ENCODE measurements around the gene HOXD3. TPM values are rescaled to one million over a fixed set of nuclear protein-coding genes. Genes with fewer than 3 reads are reported as not detected.

The HOXD3 gene
- total and polyA plus RNA-seq, 2 of the 8 experiments (the other 6 are each of a cell fraction or from before 2014, with no cell fraction given): not detected

DNA sequence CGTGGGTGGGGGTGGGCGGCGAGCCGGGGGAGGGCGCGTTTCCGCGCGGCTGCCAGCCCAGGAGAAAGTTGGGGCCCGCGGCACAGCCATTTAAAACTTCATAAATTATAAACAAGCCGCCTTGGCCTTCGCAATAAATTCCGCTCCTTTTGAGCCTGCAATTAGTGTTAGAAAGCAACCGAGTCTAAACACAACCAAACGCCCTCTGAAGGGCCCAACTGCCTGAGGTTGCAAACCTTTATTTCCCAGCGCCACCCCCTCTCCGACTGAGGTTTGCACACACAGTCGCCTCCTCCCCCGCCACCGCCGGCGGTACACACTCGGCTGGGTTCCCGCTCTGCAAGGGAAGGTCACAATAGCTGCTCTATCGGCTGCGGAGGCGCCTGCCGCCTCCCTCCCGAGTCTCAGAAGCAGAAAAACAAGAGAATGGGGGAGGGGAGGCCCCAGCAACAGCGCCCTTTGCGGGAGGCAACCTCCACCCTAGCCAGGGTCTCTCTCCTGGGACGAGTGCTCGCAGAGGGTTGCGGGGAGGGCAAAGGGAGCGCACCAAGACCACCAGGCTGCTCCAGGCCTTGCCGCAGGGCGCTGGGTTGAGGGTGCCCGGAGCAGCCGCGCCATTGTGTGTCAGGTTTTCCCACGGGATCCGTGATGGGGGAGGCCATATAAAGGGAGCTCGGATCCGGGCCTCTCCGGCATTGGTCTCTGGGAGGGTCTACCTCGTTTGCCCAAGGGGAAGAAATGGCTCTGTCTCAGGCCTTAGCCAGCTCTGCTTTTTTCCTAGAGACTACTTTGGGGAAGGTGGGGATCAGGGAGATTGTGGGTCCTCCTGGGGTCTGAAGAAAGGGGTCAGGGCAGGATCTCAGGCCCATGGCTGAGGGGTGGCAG is 18.0 kb downstream of the HOXD3 start:
- Histone ChIP-seq H2AFZ (ENCODE audit: low read length) (no peak overlapping the region), H3K23ac (ENCODE audit: insufficient read length) (no peak overlapping the region), H2BK5ac (ENCODE audit: low read depth, low read length) (no peak overlapping the region), H2BK15ac (ENCODE audit: low read length) (no peak overlapping the region), H2BK12ac (ENCODE audit: low read depth, low read length) (peak overlapping the region; percentile 32; the same call in 1 of the 2 replicates), H3K14ac (ENCODE audit: insufficient read length) (no peak overlapping the region), H3K79me2 (ENCODE audit: control insufficient read depth in 1 of 2, insufficient read depth in 2 of 2, low read length in 2 of 2) (no peaks in the 10 kb centered on the region), H3K9ac (replicated peaks in 1 of 4; ENCODE audit: extremely low read depth in 1 of 4, low read depth in 3 of 4, low read length in 3 of 4) (no peak overlapping the region), H2BK20ac (ENCODE audit: low read length) (no peak overlapping the region), H4K20me1 (replicated peaks in 1 of 2; ENCODE audit: control insufficient read depth in 1 of 2, insufficient read depth in 2 of 2, low read length in 2 of 2) (peaks cover 3 to 37% of the 10 kb centered on the region in 2 experiments), H3K4me1 (replicated peaks in 1 of 4; ENCODE audit: control insufficient read depth in 3 of 4, insufficient read depth in 4 of 4, low read length in 3 of 4) (peaks cover 3 to 28% (median 16%) of the 10 kb centered on the region in 4 experiments), H3K9me3 (ENCODE audit: insufficient read depth in 2 of 2, low read depth in 1 of 2, low read length in 1 of 2) (no peaks in the 10 kb centered on the region), H3K36me3 (ENCODE audit: control insufficient read depth in 2 of 4, insufficient read depth in 4 of 4, low read length in 3 of 4) (no peaks in the 10 kb centered on the region; a peak in 1 of 8 replicates), H3K23me2 (ENCODE audit: low read depth, low read length) (peaks cover 9% of the 10 kb centered on the region; the same call in 1 of the 2 replicates), H3K27me3 (replicated peaks in 1 of 4; ENCODE audit: control insufficient read depth in 3 of 4, extremely low read depth in 1 of 4, insufficient read depth in 3 of 4, low read length in 3 of 4) (peaks cover 96 to 100% (median 99%) of the 10 kb centered on the region in 4 experiments), H3K4me3 (ENCODE audit: extremely low read depth in 1 of 4, insufficient read depth in 2 of 4, low read depth in 3 of 4, low read length in 4 of 4) (peak overlapping the region in 2 of 4 experiments; percentile 23 to 45; a peak in 4 of 8 replicates), H4K8ac (ENCODE audit: extremely low read depth, insufficient read depth, low read length) (no peak overlapping the region; the same call in 1 of the 2 replicates), H3K18ac (ENCODE audit: extremely low read depth, low read length) (no peak overlapping the region; the same call in 1 of the 2 replicates), H3K4ac (replicated peaks; ENCODE audit: insufficient read length, low read depth, low read length) (no peak overlapping the region), H3K79me1 (ENCODE audit: low read depth, low read length) (no peaks in the 10 kb centered on the region), H2BK120ac (replicated peaks; ENCODE audit: low read depth, low read length) (no peak overlapping the region), H2AK5ac (ENCODE audit: low read depth, low read length) (no peak overlapping the region), H4K91ac (replicated peaks; ENCODE audit: insufficient read length, low read length) (no peak overlapping the region), H3K27ac (ENCODE audit: low read depth, low read length) (no peak overlapping the region), H3K56ac (replicated peaks; ENCODE audit: insufficient read length, low read depth, low read length) (no peak overlapping the region), H4K5ac (ENCODE audit: insufficient read length, low read depth, low read length) (no peak overlapping the region), H3K4me2 (ENCODE audit: insufficient read depth in 1 of 2, low read depth in 2 of 2, low read length in 2 of 2) (peak overlapping the region; percentile 67 to 69)
- ChIA-PET POLR2A (ENCODE audit: partially characterized antibody) (interaction anchor here (0.9 kb wide), 3 partner anchors 12 to 15 kb away, joined by 3 read pairs; no protein-coding TSS in a partner anchor), CTCF (ENCODE audit: partially characterized antibody) (interaction anchor here (0.6 to 7.5 kb wide), 18 partner anchors 11 to 477 kb away, joined by 3 to 60 read pairs (median 4); partner anchors contain the start of genes EVX2, HOXD1, HOXD13 and HOXD4)
- WGBS, 2 experiments (ENCODE audit: extremely low coverage in 1 of 2, insufficient coverage in 1 of 2, insufficient read length in 1 of 2, insufficient replicate concordance in 2 of 2, low coverage in 1 of 2, low lambda C conversion rate in 2 of 2, missing lambda C conversion rate in 1 of 2): 3% methylated on average over 47 of the region's 47 CpGs; no CpG with 5 or more reads in 1 of the 2 experiments
- FAIRE-seq: no peak
- peak in 1 of 2 experiments; percentile 80 for DNase-seq (ENCODE audit: low read depth in 1 of 2, low spot score in 2 of 2)
- no peak for TF ChIP-seq JUND (IDR thresholded peaks at IDR 0.05; ENCODE audit: low read length)
- no peak for TF ChIP-seq ATF3 (IDR thresholded peaks at IDR 0.05; ENCODE audit: insufficient read depth, low read depth, low read length)
- no peak for TF ChIP-seq JUN (IDR thresholded peaks at IDR 0.05; ENCODE audit: low read depth, low read length)
- no peak for TF ChIP-seq BCL11A (IDR thresholded peaks at IDR 0.05; ENCODE audit: low read depth in 2 of 2, low read length in 2 of 2)
- peak; percentile 48; the same call in 1 of the 2 replicates for TF ChIP-seq E2F6 (IDR thresholded peaks at IDR 0.05)
- TF ChIP-seq, protein P1, sequence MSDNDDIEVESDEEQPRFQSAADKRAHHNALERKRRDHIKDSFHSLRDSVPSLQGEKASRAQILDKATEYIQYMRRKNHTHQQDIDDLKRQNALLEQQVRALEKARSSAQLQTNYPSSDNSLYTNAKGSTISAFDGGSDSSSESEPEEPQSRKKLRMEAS (IDR thresholded peaks at IDR 0.05): peak; percentile 39; the same call in 1 of the 2 replicates
- TF ChIP-seq CEBPB (IDR thresholded peaks at IDR 0.05; ENCODE audit: low read depth, low read length): no peak
- TF ChIP-seq RAD21 (IDR thresholded peaks at IDR 0.05 in 1 of 2, conservative IDR thresholded peaks at IDR 0.05 in 1 of 2; ENCODE audit: low read depth in 2 of 2, low read length in 2 of 2): peak in 1 of 2 experiments; percentile 8; a peak in 1 of 4 replicates
- 0 out of 2 replicates have a peak, but pooled peaks have one; percentile 31 for TF ChIP-seq CHD2 (IDR thresholded peaks at IDR 0.05; ENCODE audit: low read length)
